ENCODE measurements around the gene RABEP2.

DNA sequence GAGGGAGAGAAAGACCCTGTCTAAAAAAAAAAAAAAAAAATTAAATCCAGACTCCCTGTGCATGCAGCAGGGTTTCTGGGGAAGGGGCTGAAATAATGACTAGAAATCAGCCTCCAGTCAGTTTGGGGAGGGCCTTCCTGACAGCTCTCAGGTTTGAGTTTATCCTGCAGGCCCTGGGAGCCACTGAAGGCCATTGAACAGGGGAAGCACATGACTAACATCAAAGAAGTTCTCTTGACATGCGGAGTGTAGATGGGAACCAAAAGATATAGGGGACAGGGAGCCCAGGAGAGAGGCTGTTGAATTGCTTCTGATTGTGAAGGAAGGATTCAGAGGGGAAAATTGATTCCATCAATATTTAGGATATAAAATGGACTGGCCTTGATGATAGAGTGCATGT lies 2.8 kb upstream of the RABEP2 start:
- TF ChIP-seq, protein P1, sequence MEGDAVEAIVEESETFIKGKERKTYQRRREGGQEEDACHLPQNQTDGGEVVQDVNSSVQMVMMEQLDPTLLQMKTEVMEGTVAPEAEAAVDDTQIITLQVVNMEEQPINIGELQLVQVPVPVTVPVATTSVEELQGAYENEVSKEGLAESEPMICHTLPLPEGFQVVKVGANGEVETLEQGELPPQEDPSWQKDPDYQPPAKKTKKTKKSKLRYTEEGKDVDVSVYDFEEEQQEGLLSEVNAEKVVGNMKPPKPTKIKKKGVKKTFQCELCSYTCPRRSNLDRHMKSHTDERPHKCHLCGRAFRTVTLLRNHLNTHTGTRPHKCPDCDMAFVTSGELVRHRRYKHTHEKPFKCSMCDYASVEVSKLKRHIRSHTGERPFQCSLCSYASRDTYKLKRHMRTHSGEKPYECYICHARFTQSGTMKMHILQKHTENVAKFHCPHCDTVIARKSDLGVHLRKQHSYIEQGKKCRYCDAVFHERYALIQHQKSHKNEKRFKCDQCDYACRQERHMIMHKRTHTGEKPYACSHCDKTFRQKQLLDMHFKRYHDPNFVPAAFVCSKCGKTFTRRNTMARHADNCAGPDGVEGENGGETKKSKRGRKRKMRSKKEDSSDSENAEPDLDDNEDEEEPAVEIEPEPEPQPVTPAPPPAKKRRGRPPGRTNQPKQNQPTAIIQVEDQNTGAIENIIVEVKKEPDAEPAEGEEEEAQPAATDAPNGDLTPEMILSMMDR (conservative IDR thresholded peaks at IDR 0.05; ENCODE audit: low read length), result no peak
- no peak for TF ChIP-seq EZH2phosphoT487 (IDR thresholded peaks at IDR 0.05; ENCODE audit: borderline replicate concordance)
